HUES48 (cell line): ENCODE results near the gene ADGRD1.

Source experiments
- H3K27ac ChIP-seq: one replicate; pipeline ENCODE4 v1.7.0; 2013; ENCODE audit warnings: low read depth, low read length, inconsistent platforms
- H3K27me3 ChIP-seq: 2 replicates; pipeline ENCODE4 v1.6.1; 2013; ENCODE audit warnings: mild to moderate bottlenecking, low read length; ENCODE audit not compliant: control insufficient read depth, insufficient read depth
- H3K36me3 ChIP-seq: 2 replicates; pipeline ENCODE4 v1.6.1; 2013; ENCODE audit warnings: low read length; ENCODE audit not compliant: control insufficient read depth, insufficient read depth
- H3K4me1 ChIP-seq: 2 replicates; pipeline ENCODE4 v1.6.1; 2013; ENCODE audit warnings: mild to moderate bottlenecking, low read length; ENCODE audit not compliant: control insufficient read depth, insufficient read depth
- H3K4me3 ChIP-seq: 2 replicates; pipeline ENCODE4 v1.5.1; 2013; ENCODE audit warnings: mild to moderate bottlenecking, low read depth, low read length
- H3K9ac ChIP-seq: 2 replicates; pipeline ENCODE4 v1.6.1; 2013; ENCODE audit warnings: mild to moderate bottlenecking, low read depth, low read length, moderate library complexity
- H3K9me3 ChIP-seq: 2 replicates; pipeline ENCODE4 v1.6.1; 2013; ENCODE audit warnings: low read length; ENCODE audit not compliant: control insufficient read depth, insufficient read depth

ADGRD1 gene

DNA sequence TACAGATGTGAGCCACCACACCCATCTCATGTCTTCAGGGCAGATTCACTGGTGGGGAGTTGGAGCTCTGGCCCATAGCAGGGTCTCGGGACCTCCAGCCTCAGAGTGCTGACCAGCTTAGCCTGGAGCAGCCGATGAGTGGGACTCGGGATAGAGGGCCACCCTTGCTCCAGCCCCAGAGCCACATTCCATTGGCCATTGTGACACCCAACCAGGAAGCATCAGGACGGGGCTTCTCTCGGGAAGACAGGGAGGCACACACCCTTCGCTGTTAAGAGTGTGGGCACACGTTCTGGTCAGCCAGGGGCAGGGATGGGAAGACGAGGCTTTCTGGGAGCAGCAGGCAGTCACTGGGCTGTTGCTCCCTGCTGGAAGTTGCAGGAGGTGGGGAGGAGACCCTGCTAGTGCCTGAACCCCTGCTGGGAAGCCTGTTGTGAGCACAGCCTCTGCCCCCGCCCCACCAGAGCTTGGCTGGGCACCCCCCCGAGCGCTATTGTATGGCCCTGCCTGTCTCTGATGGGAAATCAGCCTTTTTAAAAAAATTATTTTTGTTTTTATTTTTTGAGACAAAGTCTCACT lies 1.6 kb downstream of the ADGRD1 start:
- Histone ChIP-seq H3K27me3 (peaks cover 3% of the 10 kb centered on the region; the same call in 1 of the 2 replicates), H3K27ac (no peak overlapping the region), H3K4me1 (peaks cover 10% of the 10 kb centered on the region), H3K9ac (no peak overlapping the region), H3K36me3 (no peaks in the 10 kb centered on the region), H3K9me3 (no peaks in the 10 kb centered on the region), H3K4me3 (no peak overlapping the region)

DNA sequence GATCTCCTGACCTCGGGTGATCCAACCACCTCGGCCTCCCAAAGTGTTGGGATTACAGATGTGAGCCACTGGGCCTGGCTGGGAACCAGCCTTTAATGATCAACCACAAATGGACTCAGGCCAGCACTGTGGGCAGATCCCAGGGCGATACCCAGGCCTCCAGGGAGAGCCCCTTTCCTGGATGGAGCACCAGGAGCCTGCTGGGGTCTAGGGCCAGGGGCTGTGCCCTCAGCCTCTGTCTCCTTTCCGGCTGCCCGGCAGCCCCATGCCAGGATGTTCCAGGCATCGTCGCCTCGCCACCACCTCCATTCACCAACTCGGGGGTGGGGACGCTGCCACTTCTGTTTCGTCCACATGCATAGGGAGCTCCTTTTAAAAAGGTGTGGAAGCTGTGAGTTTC lies 2.3 kb downstream of the ADGRD1 start:
- no peaks in the 10 kb centered on the region for H3K36me3 ChIP-seq
- no peak overlapping the region for H3K9ac ChIP-seq
- no peaks in the 10 kb centered on the region for H3K9me3 ChIP-seq
- peaks cover 10% of the 10 kb centered on the region for H3K4me1 ChIP-seq
- H3K4me3 ChIP-seq, result no peak overlapping the region
- H3K27me3 ChIP-seq, result peaks cover 3% of the 10 kb centered on the region; the same call in 1 of the 2 replicates
- H3K27ac ChIP-seq, result no peak overlapping the region

DNA sequence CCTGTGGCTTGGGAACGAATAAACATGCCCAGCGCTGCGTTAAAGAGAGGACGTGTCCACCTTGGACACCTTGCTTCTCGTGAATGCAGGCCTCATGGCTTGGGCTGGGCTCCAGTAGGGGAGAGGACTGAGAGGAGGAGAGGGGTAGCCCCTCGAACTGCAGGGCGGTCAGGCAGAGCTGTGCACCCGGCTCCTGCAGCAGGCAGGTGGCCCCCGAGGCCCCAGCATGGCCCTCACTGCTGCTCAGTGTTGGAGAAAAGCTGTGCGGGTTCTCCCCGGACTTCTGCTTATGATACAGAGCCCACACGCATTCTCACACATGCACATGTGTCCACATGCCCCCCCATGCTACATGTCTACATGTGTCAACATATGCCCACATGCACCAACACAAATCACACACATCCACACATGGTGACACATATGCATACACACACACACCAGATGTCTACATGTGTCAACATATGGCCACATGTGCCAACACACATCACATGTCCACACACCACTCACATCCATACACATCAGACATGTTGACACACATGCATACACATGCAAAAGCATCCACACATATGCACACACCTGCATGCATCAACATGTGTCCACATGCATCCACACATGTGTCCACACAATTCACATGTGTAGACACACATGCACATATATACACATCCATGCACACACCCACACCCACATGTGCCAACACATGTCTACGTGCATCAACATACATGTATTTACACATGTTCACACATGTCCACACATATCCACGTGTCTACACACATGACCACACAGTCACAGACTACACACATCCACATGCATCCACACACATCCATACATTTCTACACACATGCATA lies 3.0 kb downstream of the ADGRD1 start:
- Histone ChIP-seq H3K27ac (no peak overlapping the region), H3K27me3 (peaks cover 3% of the 10 kb centered on the region; the same call in 1 of the 2 replicates), H3K9ac (no peak overlapping the region), H3K4me3 (no peak overlapping the region), H3K4me1 (peaks cover 10% of the 10 kb centered on the region), H3K36me3 (no peaks in the 10 kb centered on the region), H3K9me3 (no peaks in the 10 kb centered on the region)

DNA sequence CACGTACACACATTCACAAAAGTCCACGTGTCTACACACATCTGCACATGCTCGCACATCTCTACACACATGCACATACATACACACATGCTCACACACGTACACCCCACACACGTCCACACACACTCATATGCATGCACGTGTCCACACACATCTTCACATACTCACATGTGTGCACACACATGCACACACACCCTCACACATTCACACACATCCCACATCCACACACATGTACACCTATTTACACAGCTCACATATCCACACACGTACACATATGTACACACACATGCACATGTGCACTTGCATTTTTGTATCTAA lies 3.6 kb downstream of the ADGRD1 start:
- no peak overlapping the region for H3K27ac ChIP-seq
- H3K36me3 ChIP-seq, result no peaks in the 10 kb centered on the region
- H3K4me3 ChIP-seq, result no peak overlapping the region
- peaks cover 10% of the 10 kb centered on the region for H3K4me1 ChIP-seq
- H3K27me3 ChIP-seq, result peaks cover 3% of the 10 kb centered on the region; the same call in 1 of the 2 replicates
- H3K9ac ChIP-seq, result no peak overlapping the region
- H3K9me3 ChIP-seq, result no peaks in the 10 kb centered on the region

DNA sequence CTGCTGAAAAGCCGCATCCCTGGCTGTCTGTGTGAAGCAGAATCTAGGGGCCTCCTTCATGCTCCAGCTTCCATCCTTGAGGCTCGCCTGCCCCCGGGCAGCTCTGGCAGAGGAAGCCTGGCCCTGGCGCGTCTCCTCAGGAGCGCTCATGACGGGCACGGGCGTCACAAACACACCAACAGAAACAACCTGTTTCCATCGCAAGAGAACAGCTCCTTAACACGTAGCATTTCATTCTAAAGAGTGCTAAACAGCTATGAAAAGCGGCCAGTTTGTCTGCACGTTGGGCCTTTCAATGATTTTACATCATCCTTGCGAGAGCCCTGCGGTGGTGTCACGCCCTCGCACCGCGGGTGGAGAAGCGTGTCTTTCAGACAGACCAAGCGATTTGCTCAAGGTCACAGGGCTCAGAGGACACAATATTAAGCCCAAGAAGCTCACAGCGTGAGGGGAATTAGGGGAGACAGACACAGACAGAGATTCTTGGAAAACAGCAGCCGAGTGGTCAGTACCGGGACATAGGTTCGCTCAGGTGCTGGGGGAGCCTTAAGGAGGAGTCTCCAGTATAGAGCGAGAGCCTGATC lies 4.9 kb downstream of the ADGRD1 start:
- Histone ChIP-seq H3K36me3 (no peaks in the 10 kb centered on the region), H3K4me1 (peaks cover 6% of the 10 kb centered on the region), H3K27me3 (peaks cover 3% of the 10 kb centered on the region; the same call in 1 of the 2 replicates), H3K9ac (no peak overlapping the region), H3K27ac (no peak overlapping the region), H3K9me3 (no peaks in the 10 kb centered on the region), H3K4me3 (no peak overlapping the region)

DNA sequence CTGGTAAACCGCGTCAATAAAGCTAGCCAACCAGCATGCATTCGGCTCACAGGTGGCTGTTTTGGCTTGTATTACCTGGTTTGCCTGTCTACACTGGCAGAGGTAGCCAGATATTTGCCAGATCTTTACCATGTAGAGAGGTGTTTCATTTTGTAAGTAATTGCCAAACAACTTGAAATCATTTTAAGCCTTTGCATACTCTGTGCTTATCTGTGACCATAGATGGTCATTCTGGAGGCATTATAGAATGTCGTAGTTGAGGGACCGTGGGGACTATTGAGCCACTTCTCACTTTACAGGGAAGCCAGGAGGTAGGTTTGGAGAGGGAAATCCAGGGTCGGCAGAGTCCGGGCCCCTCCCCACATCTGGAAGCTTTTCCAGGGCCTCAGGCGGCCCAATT lies 5.9 kb downstream of the ADGRD1 start:
- no peak overlapping the region for H3K9ac ChIP-seq
- no peak overlapping the region for H3K4me3 ChIP-seq
- no peaks in the 10 kb centered on the region for H3K9me3 ChIP-seq
- no peaks in the 10 kb centered on the region for H3K4me1 ChIP-seq
- no peaks in the 10 kb centered on the region for H3K36me3 ChIP-seq
- no peak overlapping the region for H3K27ac ChIP-seq
- no peaks in the 10 kb centered on the region for H3K27me3 ChIP-seq

DNA sequence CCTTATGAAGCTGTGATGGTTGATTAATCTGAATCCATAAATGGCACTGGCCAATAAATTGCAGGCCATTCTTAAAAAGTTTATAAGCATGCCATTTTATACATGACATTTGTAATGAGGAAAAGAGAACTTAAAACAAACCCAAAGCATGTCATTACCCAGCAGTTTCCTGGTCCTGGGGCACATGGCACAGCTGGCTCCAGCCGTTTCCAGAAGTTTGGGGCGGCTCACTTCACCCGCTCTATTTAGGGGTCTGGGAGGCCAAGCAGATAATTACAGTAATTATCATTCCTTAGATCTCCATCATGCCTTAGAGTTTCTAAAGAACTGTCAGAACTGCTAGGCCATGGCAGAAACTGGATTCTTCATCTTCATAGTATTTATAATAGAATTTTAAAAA lies 6.4 kb downstream of the ADGRD1 start:
- Histone ChIP-seq H3K9me3 (no peaks in the 10 kb centered on the region), H3K9ac (no peak overlapping the region), H3K4me1 (no peaks in the 10 kb centered on the region), H3K36me3 (no peaks in the 10 kb centered on the region), H3K27ac (no peak overlapping the region), H3K27me3 (no peaks in the 10 kb centered on the region), H3K4me3 (no peak overlapping the region)

DNA sequence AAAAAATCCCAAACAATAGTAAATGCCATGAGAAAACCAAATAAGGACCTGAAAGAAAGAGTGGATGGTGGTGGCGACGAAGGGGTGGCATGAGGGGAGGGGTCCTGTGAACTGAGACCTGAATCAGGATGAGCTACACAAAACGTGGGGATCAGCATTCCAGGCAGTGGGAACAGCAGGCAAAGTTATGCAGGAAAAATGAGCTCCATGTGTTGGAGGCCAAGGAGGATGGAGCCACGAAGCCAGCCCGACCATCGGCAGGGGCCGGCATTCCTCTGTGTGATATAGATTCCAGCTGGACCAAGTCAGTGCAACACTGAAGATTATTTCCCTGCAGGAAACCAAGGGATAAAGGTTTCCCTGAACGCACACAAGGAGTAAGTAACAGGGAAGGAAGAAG lies 7.1 kb downstream of the ADGRD1 start:
- H3K27me3 ChIP-seq, result no peaks in the 10 kb centered on the region

DNA sequence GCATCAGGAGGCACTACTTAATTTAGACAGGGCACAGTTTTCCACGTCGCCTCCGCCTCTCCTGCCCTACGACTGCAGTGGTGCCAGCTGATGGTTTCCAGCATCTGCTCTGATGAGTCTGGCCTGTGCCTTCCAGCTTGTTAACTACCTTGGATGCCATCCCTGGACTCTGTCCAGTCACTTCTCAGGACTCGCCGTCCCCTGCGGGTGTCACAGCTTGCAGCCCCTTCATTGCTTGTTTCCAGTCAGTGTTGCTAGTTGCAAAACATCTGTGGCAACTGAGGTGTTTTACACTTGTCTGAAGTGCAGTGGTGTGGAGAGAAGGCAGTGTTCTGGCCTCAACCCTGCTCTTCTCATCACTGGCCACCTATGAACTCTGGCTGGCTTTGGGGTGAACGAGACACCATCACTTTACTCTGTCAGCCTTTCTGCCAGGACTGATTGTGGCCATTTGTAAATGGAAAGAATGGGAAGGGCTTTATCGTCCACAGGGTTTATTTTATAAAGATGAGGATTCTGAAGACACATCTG lies 8.3 kb downstream of the ADGRD1 start:
- Histone ChIP-seq H3K4me1 (no peaks in the 10 kb centered on the region), H3K27ac (no peak overlapping the region), H3K9ac (no peak overlapping the region), H3K4me3 (no peak overlapping the region), H3K27me3 (no peaks in the 10 kb centered on the region), H3K36me3 (no peaks in the 10 kb centered on the region), H3K9me3 (no peaks in the 10 kb centered on the region)

More for the DNA sequence above, 7.1 kb downstream of the ADGRD1 start:
- no peaks in the 10 kb centered on the region for H3K36me3 ChIP-seq
- H3K9me3 ChIP-seq, result no peaks in the 10 kb centered on the region
- H3K27ac ChIP-seq, result no peak overlapping the region
- no peaks in the 10 kb centered on the region for H3K4me1 ChIP-seq
- no peak overlapping the region for H3K4me3 ChIP-seq
- no peak overlapping the region for H3K9ac ChIP-seq

DNA sequence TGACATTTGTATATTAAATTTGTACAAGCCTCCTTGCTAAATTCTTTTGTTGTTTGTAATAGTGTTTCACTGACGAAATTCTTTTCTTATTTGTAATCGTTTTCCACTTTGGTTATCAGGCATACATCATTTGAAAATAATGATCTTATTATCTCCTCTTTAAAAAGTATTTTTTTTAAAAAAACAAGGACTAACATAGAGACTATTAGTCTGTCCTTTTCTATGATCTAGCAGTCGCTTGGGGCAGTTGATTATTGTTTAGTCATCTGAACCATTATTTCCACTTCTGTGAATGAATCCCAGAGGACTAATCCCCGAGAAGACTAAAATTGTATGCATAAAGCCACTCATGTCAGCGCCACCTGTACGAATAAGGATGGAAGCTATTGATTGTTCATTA lies 11.5 kb downstream of the ADGRD1 start:
- Histone ChIP-seq H3K4me3 (no peak overlapping the region), H3K9ac (no peak overlapping the region), H3K27me3 (no peaks in the 10 kb centered on the region), H3K4me1 (no peaks in the 10 kb centered on the region), H3K27ac (no peak overlapping the region), H3K36me3 (no peaks in the 10 kb centered on the region), H3K9me3 (no peaks in the 10 kb centered on the region)

DNA sequence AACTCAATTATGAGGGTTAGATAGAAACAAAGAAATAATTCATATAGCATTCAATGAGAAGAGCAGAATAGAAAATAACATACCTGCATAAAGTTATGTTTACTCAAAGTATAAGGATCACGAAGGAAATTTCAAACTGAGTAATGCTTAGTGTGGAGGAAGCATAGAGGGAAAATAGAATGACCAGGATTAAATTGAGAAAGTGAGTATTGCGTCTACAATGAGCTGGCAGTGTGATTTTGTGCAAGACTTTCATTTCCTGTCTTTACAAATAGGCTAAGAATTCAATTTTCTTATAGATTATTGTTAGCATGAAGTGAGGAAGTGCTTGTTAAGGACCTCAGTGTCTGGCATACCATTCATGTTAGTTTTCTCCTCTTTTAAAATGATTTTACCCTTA lies 12.0 kb downstream of the ADGRD1 start:
- Histone ChIP-seq H3K36me3 (no peaks in the 10 kb centered on the region), H3K9ac (no peak overlapping the region), H3K4me3 (no peak overlapping the region), H3K27ac (no peak overlapping the region), H3K9me3 (no peaks in the 10 kb centered on the region), H3K27me3 (no peaks in the 10 kb centered on the region), H3K4me1 (no peaks in the 10 kb centered on the region)
